ENCODE data around the gene LMNTD1.

- TF ChIP-seq CTCF (IDR thresholded peaks at IDR 0.05) (no peak), POLR2A (IDR thresholded peaks at IDR 0.05) (no peak), EP300 (IDR thresholded peaks at IDR 0.05; ENCODE audit: low read depth) (no peak)
Observed at GRCh38 chr12:25556153-25556552, 3.1 kb upstream of the LMNTD1 start.

All from transverse colon (tissue), 3 donors.